ENCODE results near the gene CDK10.

- TF ChIP-seq CTCF (conservative IDR thresholded peaks at IDR 0.05) (no peak), ZFX (IDR thresholded peaks at IDR 0.05) (no peak)
These were observed 7.7 kb downstream of the CDK10 start for GRCh38 chr16:89693931-89694783.

All from C4-2B (cell line).